ENCODE data around the gene UCHL3. TPM values are rescaled to one million over a fixed set of nuclear protein-coding genes. Genes with fewer than 3 reads are reported as not detected.

Gene UCHL3
- total and polyA plus RNA-seq, 2 donors (not counting 3 experiments of a cell fraction or from before 2014, with no cell fraction given) = 31.3 to 46.8 TPM

DNA sequence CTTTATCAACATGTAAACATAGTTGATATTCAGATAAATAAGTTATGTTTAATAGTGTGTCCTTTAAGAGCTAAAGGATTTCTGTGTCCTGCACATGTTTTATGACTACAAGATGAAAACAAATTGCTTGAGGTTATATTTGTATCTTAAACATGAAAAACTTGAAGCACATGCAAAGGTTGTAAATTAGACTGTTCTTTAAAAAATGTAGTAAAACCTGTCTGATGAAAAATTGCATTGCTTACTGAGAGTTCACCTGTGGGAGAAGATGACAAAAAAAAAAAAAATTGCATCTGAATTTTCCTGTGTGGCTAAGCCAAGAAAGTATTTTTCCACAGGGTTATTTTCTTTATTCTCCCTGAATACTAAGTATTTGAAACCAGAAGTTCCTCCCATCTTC lies 60.9 kb downstream of the UCHL3 start:
- ChIA-PET CTCF (no interaction called here), POLR2A (no interaction called here)
- Histone ChIP-seq H3K27ac (ENCODE audit: insufficient read depth, low read depth, low read length) (no peak overlapping the region), H3K79me2 (ENCODE audit: control insufficient read depth, insufficient read depth, low read length) (no peaks in the 10 kb centered on the region), H3K27me3 (ENCODE audit: control insufficient read depth in 2 of 2, insufficient read depth in 2 of 2, low read length in 2 of 2) (no peaks in the 10 kb centered on the region), H3K4me3 (replicated peaks in 1 of 3; ENCODE audit: insufficient read depth in 1 of 3, low read depth in 1 of 3, low read length in 3 of 3) (no peak overlapping the region), H3K4me1 (ENCODE audit: control insufficient read depth, extremely low read depth, insufficient read depth, low read length) (no peaks in the 10 kb centered on the region), H3K4me2 (ENCODE audit: insufficient read depth, low read length) (no peak overlapping the region), H3K36me3 (ENCODE audit: control insufficient read depth in 2 of 2, extremely low read depth in 1 of 2, insufficient read depth in 2 of 2, low read length in 2 of 2) (no peaks in the 10 kb centered on the region), H3K9me1 (replicated peaks; ENCODE audit: control insufficient read depth, extremely low read depth, insufficient read depth, low read length) (no peaks in the 10 kb centered on the region), H2AFZ (ENCODE audit: low read depth, low read length) (no peak overlapping the region), H3K9me3 (replicated peaks; ENCODE audit: control insufficient read depth, insufficient read depth, low read length) (no peaks in the 10 kb centered on the region), H4K20me1 (replicated peaks; ENCODE audit: control insufficient read depth, extremely low read depth, insufficient read depth, low read length) (no peaks in the 10 kb centered on the region), H3K9ac (replicated peaks; ENCODE audit: extremely low read depth, insufficient read depth, low read length) (no peak overlapping the region)
- FAIRE-seq (no peak), DNase-seq (ENCODE audit: low read depth, low spot score) (no peak)
- intact Hi-C loops (cut with micrococcal nuclease) (no loop called here), dilution Hi-C loops (cut with MboI; ENCODE audit: extremely low pct_ligation_motif_present, low sequenced_read_pairs) (no loop called here)
- TF ChIP-seq FOS (IDR thresholded peaks at IDR 0.05; ENCODE audit: borderline replicate concordance, insufficient read depth, low read length) (no peak), JUN (IDR thresholded peaks at IDR 0.05; ENCODE audit: borderline replicate concordance, insufficient read depth, insufficient read length, low read depth) (no peak), MYC (IDR thresholded peaks at IDR 0.05; ENCODE audit: low read depth, low read length) (no peak), POLR2AphosphoS5 (IDR thresholded peaks at IDR 0.05; ENCODE audit: insufficient read depth, low read depth, low read length) (no peak), GATA2 (IDR thresholded peaks at IDR 0.05; ENCODE audit: insufficient read depth, insufficient read length, low read depth, low read length) (no peak), POLR2A (IDR thresholded peaks at IDR 0.05; ENCODE audit: low read depth, low read length) (no peak), EZH2 (IDR thresholded peaks at IDR 0.05; ENCODE audit: borderline replicate concordance, low read depth, low read length, severe bottlenecking) (no peak)
- TF ChIP-seq, protein P1, sequence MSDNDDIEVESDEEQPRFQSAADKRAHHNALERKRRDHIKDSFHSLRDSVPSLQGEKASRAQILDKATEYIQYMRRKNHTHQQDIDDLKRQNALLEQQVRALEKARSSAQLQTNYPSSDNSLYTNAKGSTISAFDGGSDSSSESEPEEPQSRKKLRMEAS (IDR thresholded peaks at IDR 0.05; ENCODE audit: insufficient read depth, insufficient read length) = no peak
- TF ChIP-seq, protein P2, sequence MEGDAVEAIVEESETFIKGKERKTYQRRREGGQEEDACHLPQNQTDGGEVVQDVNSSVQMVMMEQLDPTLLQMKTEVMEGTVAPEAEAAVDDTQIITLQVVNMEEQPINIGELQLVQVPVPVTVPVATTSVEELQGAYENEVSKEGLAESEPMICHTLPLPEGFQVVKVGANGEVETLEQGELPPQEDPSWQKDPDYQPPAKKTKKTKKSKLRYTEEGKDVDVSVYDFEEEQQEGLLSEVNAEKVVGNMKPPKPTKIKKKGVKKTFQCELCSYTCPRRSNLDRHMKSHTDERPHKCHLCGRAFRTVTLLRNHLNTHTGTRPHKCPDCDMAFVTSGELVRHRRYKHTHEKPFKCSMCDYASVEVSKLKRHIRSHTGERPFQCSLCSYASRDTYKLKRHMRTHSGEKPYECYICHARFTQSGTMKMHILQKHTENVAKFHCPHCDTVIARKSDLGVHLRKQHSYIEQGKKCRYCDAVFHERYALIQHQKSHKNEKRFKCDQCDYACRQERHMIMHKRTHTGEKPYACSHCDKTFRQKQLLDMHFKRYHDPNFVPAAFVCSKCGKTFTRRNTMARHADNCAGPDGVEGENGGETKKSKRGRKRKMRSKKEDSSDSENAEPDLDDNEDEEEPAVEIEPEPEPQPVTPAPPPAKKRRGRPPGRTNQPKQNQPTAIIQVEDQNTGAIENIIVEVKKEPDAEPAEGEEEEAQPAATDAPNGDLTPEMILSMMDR (IDR thresholded peaks at IDR 0.05; ENCODE audit: extremely low read depth in 1 of 2, insufficient read depth in 1 of 2, low read depth in 1 of 2, low read length in 2 of 2) = no peak
- BruUV-seq (replicated peaks) = no TSS peak
